ENCODE results near the gene C1QL1.

Gene C1QL1

DNA sequence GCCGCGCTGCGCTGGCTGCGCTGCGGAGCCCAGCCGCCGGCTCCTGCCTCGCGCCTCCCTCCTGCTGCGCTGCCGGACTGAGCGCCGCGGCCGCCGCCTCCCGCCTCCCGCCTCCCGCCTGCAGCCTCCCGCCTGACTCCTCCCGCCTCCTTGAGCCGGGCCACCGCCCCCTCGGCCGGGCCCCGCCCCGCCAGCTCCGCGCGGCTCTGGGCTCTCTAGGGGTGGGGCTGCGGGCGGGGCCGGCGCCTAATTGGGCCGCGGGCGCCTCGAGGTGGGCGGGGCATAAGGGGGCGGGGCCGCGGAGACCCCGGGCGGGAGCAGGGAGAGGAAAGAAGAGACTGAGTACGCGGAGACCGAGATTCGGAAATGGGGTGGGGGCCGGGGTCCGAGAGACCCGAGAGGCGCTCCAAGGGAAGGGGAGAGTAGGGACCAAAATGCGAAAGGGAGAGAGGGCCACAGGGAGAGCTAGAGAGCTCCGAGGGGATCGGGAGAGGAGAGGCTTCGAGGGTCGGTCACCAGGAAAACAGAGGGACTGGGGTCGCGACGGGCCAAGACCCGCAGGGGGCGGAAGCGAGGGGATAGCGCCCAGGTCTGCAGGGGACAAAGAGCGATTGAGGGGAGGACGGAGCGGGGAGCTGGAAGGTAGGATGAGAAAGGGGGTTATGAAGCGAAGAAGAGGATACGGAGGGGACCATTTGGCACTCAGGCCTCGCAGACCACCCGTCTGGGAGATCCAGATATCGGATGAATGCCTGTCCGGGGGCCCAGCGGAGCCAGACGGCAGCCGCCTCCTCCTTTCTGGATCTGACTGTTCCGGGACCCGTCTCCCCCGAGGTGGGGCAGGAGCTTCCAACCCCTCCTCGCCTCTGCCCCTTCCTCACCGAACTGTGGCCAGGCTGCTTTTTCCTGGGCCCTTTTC is at the start of gene C1QL1:
Gene C1QL1 (minus strand): TSS at position 79 of the 919 bp plus-strand sequence. CDS start 255 bp downstream, outside the sequence.
- peak; percentile 85 for DNase-seq

DNA sequence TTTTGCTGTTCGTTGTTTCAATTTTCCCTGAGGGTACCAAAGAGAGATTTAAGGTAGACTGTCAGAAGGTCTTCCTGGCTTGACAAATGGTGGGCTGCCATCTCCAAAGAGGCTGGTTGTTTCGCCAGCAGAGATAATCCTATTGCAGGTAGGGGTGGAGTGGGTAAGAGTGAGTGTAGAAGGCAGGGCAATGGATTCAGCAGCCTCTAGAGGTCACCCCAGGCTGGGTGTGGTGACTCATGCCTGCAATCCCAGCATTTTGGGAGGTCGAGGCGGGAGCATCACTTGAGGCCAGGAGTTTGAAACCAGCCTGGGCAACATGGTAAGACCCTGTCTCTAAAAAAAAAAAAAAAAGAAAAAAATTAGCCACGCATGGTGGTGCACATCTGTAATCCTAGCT is 48.7 kb upstream of the C1QL1 start:
- peak; percentile 29 for DNase-seq

DNA sequence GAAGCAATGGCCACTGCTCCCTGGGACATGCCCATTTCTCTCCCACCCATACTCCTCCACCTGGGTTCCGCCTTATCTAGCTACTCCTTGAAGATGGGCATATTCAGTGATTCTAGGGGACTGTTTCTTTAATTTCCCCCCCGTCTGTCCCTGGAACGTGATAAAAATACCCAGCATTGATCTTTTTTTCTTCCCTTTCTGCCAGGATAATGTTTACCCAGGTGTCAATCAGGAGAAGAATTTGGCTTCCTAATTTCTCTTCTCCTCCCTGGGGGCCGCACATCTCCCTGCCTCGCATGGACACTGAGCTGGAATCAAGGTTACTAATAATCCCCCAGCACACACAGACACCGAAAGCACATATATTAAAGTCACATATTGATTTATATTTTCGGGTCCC is 48.1 kb upstream of the C1QL1 start:
- no peak for DNase-seq

DNA sequence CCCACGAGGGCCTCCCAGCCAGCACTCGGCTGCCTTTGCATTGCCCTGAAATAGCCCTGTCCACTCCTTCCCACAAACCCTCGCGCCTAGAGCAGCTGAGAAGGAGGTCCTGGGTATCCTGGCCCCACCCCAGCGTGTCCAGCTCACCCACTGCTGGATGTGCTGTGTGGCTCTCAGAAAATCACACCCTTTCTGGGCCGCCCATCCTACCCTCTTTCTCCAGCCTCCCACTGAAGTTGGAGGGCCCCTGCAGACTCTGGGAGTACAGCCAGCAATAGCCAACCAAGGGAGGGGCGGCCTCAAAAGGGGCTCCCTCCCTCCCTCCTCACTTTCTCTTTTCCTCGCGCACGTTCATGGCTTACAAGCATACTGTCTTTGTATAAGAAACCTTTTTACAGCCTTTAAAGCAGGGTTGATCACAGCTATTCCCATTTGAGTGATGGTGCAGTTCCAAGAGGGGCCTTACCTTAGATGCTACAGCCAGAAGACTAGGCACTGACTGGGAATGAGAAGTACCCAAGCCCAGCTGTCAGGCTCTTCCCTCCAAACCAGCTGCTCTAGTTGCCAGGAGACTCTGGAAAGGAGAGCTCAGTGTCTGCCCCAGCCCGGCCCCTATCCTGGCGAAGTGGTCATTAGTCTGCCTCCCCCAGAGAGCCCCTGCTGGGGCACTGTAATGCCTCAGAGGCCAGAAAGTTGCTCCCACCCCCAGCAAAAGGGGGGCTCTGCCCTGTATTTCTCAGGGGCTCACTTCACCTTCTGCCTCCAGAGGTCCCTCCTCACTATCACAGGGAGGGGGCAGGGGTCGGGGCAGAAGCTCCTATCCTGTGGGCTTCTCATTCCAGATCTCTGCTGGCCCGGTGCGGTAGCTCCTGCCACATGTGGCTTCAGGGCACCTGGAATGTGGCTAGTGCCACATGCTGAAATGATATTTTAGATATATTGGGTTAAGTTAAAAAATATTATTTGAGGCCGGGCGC is 45.2 kb upstream of the C1QL1 start:
- DNase-seq = no peak

DNA sequence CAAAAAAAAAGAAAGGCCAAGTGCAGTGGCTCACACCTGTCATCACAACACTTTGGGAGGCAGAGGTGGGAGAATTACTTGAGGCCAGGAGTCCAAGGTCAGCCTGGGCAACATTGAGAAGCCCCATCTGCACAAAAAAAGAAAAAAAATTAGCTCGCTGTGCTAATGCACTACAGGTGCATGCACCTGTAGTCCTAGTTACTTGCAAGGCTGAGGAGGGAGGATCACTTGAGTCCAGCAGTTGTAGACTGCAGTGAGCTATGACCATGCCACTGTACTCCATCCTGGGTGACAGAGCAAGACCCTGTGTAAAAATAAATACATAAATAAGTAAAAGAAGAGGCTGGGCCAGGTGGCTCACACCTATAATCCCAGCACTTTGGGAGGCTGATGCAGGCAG is 43.7 kb upstream of the C1QL1 start:
- no peak for DNase-seq

DNA sequence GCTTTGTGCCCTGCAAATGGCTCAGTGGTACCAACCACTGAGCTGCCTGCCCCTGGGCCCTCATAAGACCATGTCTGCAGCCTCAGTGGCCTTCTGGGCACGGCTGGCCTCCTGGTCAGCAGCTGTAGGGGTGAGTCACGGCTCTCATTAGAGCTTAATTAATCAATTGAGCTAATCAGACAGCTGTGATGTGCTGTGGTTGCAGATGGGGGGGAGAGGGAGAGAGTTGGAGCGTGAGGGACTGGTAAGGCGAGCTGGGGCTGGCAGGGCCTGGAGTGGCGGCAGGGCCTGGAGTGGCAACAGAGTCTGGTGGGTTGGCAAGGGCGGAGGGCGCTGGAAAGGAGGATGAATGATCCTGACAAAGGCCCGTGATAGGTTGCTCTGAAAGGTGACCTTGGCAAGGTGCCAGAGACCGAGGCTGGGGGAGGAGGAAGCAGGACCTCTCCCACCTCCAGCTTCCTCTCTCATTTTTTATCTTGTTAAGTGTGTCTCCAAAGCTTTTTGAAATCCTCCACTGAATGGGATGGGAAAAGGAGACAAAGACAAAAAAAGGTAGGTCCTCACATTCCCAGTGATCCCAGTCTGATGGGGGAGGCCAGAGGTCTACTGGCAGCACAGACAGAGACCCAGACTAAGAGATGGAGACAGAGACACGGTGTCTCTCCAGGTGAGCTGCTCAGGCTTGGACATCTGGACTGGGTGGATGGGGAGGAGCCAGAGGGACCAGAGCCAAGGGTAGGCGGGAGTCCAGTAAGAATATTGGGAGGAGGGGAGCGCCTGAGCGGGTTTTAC is 41.8 kb upstream of the C1QL1 start:
- no peak for DNase-seq

DNA sequence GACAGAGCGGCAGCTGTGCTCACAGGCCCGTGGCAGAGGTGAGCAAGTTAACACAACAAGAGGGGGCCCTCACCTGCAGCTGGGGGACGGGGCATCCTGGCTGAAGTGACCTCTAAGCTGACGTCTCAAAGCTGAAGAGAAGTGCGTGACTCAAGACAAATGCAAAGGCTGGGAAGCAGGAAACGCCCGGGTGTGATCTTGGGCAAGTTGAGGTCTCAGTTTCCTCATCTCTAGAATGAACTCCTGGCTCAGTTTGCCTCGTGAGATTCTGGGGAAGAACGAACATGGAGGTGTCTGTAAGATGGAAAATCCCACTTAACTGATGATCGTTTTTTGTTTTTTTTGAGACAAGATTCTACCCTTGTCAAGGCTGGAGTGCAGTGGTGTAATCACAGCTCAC is 40.1 kb upstream of the C1QL1 start:
- no peak for DNase-seq

DNA sequence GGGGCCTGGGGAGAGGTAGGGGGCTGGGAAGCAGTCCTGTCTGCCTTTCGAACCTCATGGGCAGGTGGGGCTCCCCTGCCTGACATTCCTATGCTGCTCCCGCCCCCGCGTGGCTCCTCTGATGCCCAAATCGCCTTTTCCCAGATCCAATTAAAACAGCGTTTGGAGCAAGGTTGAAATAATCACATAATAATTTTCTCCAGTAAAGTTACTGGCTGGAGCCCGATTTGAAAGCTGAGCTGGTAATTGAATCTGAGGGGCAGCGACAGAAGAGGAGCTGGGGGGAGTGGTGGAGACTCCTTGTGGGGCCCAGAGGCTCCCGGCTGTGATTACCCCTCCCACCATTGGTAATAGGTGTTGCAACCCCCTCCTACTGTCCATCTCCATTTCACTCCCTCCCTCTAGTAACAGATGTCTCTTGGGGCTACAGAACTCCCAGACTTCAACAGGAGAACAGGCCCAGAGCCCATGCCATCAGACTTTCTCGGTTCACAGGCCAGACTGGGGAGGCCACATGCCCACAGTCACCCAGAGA is 38.9 kb upstream of the C1QL1 start:
- no peak for DNase-seq

DNA sequence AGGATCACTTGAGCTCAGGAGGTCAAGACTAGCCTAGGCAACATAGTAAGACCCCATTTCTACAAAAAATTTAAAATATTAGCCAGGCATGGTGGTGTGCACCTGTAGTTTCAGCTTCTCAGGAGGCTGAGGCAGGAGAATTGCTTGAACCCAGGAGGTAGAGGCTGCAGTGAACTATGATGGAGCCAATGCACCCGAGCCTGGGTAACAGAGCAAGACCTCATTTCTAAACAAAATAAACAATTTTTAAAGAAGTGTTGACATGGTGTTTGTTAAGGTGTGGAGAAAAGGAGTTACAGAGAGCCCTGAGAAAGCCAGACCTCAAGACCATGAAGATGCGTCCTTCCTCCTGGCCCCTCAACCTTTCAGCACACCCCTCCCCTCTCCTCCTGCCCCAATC is 37.6 kb upstream of the C1QL1 start:
- no peak for DNase-seq

DNA sequence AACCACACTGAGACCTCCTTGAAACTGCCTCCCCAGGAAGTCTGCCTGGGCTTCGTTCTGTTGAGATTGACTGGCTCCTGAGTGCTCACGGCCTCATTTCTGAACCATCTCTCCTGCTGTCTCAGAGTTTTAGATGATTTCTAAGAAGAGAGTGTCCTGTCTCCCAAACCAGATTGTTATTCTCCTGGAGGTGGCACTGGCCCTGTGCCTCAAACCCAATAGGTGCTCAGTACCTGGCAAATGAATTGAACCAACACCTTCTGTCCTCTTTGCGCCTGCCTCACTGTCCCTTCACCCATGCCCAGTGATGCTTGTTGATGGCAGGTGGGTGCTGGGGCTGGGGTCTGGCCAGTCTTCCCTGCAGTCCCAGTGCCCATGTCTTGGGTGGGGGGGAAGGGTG is 36.3 kb upstream of the C1QL1 start:
- DNase-seq = no peak

DNA sequence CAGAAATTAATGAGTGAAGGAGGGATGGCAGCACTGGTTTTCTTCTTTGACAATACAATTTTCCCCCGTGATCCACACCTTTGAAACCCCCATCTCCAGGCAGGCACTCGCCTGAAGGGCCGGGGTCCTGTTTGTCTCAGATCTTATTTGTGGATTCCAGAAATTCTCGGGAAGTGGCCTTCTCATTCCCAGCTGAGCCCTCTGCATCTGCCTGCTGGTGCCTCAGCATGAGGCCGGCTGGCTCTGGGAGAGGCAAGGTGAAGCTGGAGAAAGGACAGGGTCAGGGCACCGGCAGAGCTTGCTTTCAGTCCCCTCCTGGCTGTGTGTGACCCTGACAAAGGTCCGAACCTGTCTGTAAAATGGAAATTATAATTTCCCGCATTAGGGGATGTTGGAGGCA is 35.8 kb upstream of the C1QL1 start:
- DNase-seq = no peak

DNA sequence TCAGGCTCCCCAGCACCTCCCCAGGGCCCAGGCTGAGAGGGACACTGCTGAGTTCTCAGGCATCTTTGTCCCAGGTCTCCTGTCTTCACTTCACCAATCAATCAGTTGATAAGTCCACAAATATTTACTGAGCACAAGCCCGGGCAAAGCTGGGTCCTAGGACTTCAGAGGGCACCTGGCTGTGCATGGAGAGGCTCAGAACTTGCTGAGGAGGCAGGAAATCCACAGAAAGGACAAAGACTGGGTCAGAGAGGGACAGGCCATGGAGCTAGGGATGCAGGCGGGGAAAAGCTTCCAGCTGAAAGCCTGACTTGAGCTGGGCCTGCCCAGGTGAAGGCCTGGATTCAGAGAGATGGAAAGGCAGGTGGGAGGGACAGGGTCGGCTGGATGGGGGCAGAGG is 33.2 kb upstream of the C1QL1 start:
- no peak for DNase-seq

DNA sequence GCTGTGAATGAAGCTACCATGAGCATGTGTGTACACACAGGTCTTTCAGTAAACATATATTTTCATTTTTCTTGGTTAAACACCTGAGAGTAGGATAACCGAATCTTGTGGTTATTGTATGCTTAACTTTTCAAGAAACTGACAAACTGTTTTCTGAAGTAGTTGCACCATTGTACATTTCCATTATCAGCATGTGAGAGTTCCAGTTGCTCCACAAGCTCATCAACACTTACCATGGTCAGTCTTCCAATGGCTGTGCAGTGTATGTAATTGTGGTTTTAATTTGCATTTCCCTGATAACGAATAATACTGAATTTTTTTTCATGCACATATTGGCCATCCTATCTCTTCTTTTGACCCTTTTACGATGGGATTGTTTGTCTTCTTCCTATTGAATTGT is 31.3 kb upstream of the C1QL1 start:
- no peak for DNase-seq

DNA sequence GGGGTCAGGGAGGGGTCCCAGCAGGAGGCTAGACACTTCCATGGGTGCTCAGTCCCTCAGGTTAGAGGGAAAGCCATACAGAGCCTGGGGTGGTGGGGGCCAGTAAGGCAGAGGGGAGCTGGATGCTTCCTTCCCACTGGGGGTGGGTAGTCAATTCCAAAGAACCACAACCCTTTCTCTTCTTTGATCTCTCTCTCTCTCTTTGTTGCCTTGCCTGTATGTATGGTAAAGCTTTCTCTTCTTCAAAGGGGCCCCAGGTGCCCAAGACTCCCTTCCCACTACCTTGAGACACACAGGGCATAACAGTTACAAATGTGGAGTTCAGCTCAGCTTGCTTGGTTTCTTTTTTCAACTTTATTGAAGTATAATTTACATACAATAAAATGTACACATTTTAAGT is 30.5 kb upstream of the C1QL1 start:
- DNase-seq = no peak

DNA sequence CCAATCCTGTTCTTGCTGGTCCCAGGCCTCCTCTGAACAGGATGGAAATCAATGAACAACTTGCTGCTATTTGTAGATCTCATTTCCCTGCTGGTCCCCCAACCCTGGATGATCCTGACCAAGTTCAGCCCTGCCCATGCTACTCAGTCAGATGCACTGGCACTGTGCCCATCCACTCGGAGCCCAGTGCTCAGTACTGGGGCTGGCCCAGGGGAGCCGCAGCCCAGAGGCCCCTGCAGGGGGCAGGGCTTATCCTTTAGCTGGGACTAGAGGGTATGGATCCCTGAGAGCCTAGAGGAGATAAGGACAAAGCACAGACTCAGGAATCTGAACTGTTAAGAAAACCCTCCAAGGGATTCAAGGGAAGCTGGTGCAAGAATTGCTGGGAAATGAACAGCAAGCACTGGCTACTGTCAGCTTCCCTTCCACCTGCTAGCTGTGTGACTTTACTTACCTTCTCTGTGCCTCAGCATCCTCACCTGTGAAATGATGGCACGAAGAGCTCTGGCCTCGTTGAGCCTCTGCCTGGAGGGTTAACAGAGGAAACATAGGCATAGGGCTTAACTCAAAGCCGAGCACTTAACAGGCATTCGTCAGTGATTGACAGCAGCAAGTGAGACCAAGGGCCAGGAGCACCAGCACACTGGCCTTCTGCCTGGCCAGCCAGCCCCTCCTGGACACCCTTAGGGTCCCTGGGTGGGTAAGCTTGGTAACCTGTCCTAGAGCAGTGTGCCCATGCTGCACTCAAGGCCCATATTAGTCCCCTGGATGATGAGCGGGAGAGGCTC is 29.8 kb upstream of the C1QL1 start:
- DNase-seq = peak; percentile 34

DNA sequence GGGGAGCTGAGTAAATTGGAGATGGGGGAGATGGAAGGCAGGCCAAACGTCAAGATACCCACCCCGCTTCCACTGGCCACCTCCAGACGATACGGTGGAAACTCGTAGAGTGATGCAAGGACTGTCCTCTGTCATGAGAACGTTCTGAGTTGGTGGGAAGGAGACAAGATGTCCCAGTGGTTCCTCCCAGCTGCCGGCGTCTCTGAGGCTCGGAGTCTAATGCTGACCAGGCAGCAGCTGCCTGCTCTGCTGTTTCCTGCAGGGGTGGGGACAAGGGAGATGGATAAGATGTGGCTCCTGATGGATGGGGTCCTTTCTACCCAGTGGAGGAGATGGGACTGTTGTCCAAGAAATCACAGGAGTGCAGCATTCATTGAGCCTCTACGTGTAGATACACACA is 28.2 kb upstream of the C1QL1 start:
- no peak for DNase-seq

DNA sequence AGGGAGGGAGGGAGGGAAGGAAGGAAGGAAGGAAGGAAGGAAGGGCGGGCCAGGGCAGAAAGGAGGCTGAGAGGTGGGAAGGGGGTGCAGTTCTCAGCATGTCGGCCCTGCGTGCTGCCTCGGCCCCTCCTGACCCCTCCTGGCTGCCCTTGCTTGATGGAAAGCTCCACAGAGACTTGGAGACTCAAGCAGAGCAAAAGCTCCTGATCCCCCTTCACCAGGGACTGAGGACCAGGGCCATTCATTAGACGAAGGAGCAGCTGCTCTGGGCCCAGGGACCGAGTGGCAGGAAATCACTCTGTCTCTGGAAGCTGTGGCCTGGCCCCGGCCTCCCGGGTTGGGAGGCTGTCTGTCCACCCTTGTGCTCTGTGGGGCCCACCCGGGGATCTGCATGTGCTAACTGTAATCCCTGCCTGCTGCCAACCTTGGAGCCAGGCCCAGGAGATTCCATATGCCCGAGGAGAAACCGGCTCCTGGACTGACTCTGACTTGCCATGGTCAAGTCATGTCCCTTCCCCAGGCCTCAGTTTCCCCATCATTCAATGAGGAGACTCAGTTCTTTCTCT is 27.4 kb upstream of the C1QL1 start:
- no peak for DNase-seq

DNA sequence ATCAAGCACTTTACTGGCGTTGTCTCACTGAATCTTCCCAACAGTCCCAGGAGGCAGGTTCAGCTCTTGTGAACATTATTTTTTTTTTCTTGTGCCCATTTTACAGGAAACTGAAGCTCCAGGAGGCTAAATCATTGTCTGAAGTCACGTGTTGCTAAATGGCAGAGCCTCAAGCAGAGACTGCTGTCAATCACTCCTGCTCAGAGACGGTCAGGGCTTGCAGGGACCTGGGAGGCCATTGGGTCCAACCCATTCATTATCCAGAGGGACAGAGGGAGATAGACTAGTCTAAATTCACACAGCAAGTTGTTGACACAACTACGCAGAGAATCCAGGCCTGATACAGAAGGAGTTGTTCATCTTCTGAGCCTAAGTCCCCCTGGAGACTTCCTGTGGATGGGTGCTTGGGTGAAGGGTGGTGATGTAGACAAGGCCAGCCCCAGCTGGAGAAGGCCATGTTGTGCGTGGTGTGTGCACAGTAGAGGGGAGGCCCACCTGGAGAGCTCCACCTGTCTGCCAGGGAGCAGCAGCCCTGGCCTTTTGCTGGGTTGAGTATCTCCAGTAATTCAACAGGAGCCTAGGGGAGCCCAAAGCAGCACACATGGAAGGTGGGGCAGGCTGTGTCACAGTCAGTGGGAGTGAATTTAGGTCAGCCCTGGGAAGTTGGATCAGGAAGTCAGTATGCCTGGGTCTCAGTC is 24.3 kb upstream of the C1QL1 start:
- DNase-seq = no peak

DNA sequence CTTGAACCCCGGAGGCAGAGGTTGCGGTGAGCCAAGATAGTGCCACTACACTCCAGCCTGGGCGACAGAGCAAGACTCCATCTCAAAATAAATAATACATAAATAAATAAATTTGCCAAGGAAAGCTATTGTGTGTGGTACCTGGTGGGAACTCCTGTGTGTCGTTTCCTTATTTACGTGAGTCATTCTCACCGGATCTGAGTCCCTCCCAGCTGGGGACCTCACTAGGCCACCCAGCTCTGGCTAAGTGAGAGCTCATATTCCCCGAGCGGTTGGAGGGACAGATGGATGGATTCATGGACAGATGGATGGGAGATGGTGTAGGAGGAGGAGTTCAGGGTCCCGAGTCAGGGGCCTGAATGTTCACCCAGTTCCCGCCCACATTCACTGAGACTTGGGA is 22.9 kb upstream of the C1QL1 start:
- no peak for DNase-seq

DNA sequence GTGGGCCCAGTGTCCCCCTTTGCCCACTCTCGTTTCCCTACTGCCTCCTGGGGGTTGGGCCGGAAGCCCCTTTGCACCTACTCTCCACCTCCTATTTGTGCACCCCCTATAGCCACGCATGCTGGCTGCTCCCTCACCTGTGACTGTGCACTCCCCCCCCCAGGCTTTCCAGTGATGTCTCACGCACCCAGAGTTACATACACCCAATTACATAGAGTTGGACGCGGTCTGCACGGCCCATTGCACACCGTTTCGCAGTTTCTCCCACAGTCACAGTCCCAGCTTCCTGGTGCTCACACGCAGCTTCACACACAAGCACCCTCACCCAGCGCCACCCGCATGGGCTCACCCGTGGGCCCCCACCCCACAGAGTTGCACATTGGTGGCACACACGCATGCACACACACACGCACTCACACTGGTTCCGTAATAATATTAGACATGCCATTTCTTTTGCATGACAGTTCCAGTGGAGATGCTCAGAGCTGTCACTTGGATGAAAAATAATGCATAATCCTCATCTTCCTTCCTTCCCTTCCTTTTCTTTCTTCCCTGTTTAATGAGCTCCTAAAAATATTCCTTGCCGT is 21.5 kb upstream of the C1QL1 start:
- DNase-seq = no peak

Measured in NCI-H226 (cell line).